Measurements from ENCODE around the gene TUBA8.
"Not testable (repeated sequence)": the region's sequence is repeated elsewhere in the genome, so short reads cannot be mapped to it uniquely, and the experiment has no call there.

Gene TUBA8

GRCh38 chr22:18130699-18131429, 20.3 kb downstream of the TUBA8 start:
- DNase-seq (ENCODE audit: low read depth), result no peak

GRCh38 chr22:18133452-18133851, 22.8 kb downstream of the TUBA8 start:
- DNase-seq (ENCODE audit: low read depth), result no peak

GRCh38 chr22:18136563-18137320, 26.1 kb downstream of the TUBA8 start:
- no peak for DNase-seq (ENCODE audit: low read depth)

DNA sequence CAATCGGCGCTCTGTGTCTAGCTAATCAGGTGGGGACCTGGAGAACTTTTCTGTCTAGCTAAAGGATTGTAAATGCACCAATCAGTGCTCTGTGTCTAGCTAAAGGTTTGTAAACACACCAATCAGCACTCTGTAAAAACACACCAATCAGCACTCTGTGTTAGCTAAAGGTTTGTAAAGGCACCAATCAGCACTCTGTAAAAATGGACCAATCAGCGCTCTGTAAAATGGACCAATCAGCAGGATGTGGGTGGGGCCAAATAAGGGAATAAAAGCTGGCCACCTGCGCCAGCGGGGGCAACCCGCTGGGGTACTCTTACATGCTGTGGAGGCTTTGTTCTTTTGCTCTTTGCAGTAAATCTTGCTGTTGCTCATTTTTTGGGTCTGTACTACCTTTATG, 30.4 kb downstream of the TUBA8 start:
- DNase-seq (ENCODE audit: low read depth), result not testable (repeated sequence)

DNA sequence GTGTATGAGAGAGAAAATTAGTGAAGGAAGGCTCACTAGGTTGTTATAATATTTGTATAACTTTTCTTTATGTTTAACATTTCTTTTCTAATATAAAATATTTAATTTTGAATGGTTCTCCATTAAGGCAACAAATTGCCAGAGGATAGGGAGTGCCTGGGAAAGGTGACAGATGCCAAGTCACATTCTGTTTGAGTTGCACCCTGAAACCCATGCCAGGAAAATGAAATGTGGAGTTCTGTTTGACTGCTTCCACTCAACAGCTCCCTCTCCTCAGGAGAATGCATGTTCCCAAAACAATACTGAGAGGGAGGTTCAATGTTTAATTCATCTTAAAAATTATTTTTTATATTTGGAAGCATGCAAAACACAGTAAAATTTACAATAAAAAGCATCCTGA, 33.5 kb downstream of the TUBA8 start:
- DNase-seq (ENCODE audit: low read depth), result no peak

GRCh38 chr22:18145676-18146388, 35.2 kb downstream of the TUBA8 start:
- no peak for DNase-seq (ENCODE audit: low read depth)

DNA sequence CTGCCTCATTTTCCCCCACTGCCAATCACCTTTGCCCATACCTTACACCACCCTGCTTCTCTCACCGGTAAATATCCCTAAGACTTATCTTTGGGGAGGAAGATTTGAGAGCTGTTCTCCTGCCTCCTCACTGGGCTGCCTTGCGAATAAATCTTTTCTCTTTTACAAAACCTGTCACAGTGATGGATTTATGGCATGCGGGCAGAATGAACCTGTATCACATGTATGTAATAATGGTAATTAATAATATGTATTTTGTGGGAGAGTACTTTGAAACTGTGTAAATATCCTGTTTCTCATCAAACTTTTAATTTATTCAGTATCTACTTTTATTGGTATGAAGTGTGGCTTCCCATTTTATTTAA, 35.8 kb downstream of the TUBA8 start:
- DNase-seq (ENCODE audit: low read depth), result no peak

DNA sequence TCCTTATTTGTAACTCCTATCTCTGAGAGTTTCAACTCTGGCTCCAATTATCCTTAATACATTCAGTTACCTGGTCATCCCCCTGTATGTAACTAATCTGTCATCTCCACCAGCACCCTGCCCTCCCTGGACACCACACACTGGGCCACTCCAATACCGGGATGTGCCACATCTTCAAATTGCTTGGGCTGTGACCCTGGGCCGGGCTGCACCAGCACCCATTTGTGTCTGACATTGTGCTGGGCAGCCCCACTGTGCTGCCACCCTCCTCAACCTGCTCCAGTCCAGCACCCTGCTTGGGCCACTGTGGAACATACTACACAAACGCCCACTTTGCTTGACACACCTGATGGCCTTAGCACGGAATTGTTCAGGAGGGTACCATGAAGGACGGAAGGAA, 37.2 kb downstream of the TUBA8 start:
- DNase-seq (ENCODE audit: low read depth), result no peak

DNA sequence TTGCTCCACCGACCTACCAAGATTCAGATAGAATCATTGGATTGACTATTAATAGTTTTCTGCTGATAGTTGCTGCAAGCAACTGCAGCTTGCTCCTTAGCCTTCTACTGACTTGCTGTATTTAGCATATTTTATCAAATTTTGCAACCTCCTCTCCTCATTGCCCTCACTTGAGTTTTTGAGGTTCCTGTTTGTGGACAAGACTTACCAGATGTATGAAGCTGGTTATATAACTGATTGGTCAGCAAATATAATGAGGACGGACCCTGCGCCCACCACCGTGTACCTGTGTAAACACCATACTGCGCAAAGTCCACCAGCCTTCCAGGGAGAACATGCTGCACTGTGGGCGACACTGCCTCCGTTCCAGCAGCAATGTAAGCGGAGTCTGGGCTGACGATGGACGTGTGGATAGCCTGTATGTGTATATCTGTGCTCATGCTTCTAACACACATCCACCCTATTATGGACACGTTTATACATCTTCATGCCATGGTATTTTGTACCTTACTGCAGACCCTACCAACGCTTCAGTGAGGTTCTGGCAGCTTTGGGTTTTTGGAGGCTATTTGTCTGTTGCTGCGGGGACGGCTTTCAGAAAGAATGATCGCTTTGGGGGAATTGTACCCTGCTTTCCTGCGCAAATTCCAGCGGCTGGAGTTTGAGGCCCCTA, 37.8 kb downstream of the TUBA8 start:
- DNase-seq (ENCODE audit: low read depth), result no peak

DNA sequence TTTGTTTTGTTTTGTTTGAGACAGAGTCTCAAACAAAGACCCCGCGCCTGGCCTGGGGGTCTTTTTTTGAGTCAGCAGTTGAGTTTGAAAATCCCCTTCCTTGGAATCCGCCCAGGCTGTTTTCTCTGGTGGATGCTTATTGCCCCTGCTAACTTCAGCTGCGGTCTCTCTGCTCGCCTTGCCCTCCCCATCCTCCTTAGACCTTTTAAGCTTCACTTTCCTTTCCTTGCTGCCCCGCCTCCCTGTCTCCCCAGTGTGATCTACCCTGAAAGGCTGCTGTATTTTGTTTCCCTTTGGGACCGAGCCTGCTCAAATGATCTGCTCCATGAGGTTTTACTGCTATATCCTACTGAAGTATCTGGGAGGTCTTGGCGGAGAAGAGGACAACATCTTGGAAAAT, 41.9 kb downstream of the TUBA8 start:
- no peak for DNase-seq (ENCODE audit: low read depth)

- DNase-seq (ENCODE audit: low read depth), result no peak
These were observed 44.3 kb downstream of the TUBA8 start for GRCh38 chr22:18154821-18155390.

DNA sequence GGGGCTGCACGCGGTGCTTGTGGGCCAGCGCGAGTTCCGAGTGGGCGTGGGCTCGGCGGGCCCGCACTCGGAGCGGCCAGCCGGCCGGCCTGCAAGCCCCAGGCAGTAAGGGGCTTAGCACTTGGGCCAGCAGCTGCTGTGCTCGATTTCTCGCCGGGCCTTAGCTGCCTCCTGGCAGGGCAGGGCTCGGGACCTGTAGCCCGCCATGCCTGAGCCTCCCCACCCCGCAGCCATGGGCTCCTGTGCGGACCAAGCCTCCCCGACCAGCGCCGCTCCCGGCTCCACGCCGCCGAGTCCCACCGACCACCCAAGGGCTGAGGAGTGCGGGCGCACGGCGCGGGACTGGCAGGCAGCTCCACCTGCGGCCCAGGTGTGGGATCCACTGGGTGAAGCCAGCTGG, 44.9 kb downstream of the TUBA8 start:
- DNase-seq (ENCODE audit: low read depth), result not testable (repeated sequence)

DNA sequence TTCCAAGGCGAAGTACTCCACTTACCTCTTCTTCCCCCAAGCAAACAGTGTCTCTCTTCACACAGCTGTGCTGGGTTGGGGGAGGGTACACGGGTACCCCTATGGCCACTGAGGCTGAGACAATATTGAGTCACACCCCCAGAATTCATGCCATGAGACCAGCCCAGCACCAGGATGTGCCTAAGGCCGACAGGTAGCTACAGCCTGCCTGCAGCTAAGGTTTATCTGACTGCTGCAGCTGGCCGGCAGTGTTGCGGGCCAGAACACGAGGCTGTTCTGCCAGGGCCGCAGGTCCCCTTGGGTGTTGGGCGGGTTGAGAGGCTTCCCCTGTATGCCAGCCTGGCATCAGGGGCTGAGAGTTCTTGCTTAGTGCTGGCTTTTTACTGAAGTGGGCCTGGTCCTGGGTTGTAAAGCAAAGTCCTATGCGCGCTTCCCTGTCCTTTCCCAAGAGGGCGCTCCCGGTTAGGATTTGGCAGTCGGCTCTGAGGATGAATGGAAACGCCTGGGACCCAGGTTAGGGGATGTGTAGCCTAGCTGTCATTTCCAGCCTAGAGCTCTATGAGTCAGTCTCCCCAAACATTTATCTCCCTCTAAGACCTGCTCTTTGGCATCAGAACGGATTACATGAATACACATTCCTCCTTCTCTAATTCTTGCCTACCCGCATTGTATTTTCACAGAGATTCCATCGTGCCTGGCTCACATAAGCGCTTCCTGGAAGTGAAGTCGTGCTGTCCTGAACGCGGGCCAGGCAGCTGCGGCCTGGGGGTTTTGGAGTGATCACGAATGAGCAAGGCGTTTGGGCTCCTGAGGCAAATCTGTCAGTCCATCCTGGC, 46.5 kb downstream of the TUBA8 start:
- DNase-seq (ENCODE audit: low read depth), result no peak

DNA sequence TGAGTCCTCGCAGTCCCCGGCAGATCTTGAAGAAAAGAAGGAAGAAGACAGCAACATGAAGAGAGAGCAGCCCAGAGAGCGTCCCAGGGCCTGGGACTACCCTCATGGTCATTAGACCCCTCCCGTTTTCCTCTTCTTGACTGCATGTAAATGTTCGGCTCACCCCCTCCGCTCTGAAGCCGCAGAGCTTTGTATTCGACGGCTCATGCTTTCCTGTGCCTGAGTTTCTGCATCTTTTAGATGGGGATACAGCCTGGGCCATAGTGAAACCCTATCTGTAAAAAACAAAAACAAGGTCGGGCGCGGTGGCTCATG, 47.1 kb downstream of the TUBA8 start:
- DNase-seq (ENCODE audit: low read depth), result no peak

- not testable (repeated sequence) for DNase-seq (ENCODE audit: low read depth)
These were observed 50.0 kb downstream of the TUBA8 start for GRCh38 chr22:18160641-18161040.

- not testable (repeated sequence) for DNase-seq (ENCODE audit: low read depth)
These were observed 53.2 kb downstream of the TUBA8 start for GRCh38 chr22:18163843-18164242.

- not testable (repeated sequence) for DNase-seq (ENCODE audit: low read depth)
These were observed 54.0 kb downstream of the TUBA8 start for GRCh38 chr22:18164584-18164983.

- DNase-seq (ENCODE audit: low read depth), result not testable (repeated sequence)
These were observed 54.7 kb downstream of the TUBA8 start for GRCh38 chr22:18165356-18165755.

GRCh38 chr22:18170284-18170683, 59.7 kb downstream of the TUBA8 start:
- not testable (repeated sequence) for DNase-seq (ENCODE audit: low read depth)

GRCh38 chr22:18172203-18172602, 61.6 kb downstream of the TUBA8 start:
- not testable (repeated sequence) for DNase-seq (ENCODE audit: low read depth)

DNA sequence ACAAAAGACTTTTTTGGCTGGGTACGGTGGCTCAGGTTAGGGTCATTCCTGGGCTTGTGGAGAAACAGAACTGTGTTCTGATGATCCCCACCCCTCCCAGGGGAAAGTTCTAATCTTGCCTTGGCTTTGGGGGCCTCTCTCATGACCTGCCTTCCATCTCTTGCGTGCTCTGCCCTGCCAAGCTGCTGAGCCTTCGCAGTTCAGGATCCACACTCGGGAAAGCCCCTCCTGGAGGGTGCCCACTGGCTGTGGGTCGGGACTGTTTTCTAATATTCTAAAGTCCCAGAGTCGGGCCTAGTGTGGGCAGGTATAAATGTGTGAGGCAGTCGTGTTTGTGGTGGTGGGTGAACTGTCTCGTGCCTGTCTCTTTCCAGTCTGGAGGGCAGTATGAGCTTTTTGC, 62.2 kb downstream of the TUBA8 start:
- not testable (repeated sequence) for DNase-seq (ENCODE audit: low read depth)

Data from activated gamma-delta T cell treated with anti-CD3 and anti-CD28 coated beads, Interleukin-2, amount 50 U/mL, for 16 hours (primary cell).